DMS114 treated with DMSO at 0.1 percent for 48 hours (cell line): ENCODE data around the gene PDE9A.

Experiments
- DNase-seq: peaks from one replicate; lab custom pipeline; 2025; ENCODE audit not compliant: unreplicated experiment; lab: John Stamatoyannopoulos, UW

The PDE9A gene

DNA sequence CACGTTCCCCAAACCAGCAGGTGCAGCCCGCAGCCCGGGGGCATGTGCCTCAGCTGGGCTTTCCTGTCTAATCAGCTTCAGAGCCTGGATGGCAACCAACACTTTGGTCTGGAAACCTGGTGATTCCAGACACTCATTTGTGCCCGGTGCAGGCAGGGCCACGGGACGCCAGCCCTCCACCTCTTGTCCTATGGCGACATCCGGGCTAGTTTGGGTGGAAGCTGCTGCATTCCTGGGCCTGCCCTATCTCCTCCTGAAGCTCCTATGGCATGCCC is 114.1 kb downstream of the PDE9A start:
- no peak for DNase-seq

DNA sequence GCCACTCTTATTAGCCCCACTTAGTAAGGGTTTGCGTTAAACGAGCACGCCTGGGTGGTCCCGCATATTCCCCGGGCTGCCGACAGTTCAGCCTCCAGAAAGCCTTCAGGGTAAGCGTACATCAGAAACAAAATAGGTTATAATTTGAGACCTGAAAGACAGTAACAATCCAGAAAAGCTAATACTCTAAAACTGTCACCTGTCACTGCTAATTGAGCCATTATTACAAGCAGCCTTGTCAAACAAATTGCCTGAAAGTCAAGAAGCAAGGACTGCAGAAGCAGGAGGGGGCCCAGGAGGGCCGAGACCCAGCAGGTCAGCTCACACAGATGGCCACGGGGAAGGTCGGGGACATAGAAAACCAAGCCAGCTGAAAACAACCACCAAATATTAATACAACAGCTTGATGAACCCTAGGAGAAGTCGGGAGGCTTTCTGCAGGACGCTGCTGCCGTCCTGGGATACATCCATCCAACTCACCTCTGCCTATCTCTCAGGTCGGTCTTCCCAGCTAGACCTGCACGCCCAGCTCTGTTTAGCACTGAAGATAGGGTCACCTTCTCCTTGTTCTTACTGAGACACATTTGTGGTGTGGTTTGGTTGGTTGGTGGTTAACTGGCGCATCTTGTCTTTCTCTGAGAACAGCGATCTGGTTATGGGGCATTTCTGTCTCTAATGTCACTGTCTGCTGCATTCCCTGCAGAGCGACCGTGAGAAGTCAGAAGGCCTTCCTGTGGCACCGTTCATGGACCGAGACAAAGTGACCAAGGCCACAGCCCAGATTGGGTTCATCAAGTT is 115.1 kb downstream of the PDE9A start:
- no peak for DNase-seq

DNA sequence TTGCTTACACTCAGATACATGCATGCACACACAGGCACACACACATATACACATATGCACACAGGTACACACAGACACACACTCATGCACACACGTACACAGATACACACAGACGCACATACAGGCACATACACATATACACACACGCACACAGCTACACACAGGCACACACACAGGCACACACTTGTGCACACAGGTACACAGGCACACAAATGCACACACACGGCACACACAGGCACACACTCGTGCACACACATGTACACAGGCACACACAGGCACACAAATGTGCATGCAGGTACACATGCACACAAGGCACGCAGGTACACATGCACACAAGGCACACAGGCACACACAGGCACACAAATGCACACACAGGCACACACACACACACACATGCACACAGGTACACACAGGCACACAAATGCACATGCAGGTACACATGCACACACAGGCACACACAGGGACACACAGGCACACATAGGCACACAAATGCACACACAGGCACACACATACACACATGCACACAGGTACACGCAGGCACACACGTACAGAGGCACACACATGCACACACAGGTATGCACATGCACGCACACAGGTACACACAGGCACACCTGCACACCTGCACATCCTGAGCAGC is 115.9 kb downstream of the PDE9A start:
- no peak for DNase-seq

DNA sequence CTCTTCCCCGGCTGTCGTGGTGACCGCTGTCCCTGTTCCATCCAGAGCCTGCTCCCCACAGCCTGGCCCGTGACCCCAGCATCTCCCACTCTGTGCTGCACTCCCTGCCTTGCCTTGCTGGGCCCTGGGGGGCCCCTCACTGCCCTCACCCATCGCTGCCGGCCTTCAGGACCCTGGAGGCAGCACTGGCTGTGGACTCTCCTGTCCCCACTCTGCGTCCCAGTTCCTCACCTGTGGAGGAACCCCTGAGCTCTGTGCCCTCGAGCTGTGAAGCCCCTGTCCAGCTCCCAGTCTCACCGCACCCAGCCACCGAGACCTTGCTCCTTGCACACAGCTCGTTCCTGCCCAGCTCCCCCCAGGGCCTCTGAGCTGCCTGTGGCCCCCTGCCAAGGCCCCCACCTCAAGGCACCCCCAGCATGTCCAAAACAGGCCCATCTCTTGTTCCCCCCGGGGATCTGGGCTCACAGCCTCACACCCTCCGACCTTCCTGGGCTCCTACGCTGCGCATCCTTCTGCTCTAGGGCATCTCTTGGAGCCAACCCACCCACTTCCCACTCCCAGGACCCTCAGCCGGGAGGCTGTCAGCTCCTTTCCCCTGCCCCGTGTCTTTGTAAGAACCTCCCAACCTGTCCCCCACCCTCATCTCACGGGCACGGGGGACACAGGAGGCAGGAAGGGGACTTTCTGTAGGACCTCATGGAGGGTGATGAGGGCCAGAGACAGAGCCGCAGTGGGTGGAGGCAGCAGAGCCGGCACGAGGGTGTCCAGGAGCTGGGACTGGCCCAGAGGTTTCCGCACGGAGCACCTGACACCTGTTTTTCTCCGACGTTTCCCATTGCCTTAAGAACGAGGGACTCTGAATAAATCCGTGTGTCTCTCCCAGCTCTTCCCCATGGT is 116.6 kb downstream of the PDE9A start:
- DNase-seq, result no peak

DNA sequence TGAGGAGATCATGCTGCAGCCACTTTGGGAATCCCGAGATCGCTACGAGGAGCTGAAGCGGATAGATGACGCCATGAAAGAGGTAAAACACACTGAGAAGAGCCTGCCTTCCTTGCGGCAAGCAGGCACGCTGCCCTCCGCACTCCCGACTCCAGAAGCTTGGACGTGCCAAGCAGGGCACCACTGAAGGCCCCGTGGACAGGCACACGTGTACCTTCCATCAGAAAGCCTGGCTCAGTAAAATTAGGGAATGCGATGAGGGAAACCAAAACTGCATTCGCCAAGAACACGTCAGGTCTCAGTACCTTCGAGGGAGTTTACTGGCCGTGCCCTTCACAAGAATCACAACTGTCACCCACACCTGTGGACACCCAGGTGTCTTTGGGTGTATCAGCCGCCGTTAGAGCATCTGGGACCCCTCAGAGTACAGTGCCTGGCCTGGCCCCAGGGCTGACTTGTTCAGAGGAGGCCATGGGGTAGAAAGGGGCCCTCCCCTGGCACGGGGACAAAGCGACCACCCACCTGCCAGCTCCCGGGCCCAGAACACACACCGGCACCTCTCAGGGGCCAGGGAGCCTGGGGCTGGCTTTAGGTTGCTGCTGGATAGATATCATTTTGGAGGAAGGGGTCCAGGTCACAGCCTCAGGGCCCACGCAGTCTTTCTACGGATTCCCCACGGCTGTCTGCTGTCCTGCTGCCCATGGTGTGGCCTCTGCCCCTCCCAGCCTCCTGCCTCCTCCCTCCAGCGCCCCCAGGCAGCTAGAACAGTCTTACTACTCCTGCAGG is 117.5 kb downstream of the PDE9A start:
- DNase-seq, result no peak

DNA sequence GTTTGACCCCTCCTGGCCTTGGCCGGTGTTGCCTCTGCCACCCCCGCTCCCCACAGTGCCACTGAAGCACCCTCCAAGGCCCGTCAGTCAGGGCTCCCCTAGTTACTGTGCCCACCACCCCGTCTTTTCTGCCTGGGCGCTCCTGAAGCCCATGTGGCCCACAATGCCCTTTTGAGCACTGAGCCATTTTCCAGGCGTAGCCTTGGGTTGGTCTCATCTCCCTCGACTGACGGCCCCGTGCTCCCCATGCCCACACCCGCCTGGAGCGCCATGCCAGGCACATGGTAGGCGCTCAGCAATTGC is 118.0 kb downstream of the PDE9A start:
- DNase-seq, result no peak

DNA sequence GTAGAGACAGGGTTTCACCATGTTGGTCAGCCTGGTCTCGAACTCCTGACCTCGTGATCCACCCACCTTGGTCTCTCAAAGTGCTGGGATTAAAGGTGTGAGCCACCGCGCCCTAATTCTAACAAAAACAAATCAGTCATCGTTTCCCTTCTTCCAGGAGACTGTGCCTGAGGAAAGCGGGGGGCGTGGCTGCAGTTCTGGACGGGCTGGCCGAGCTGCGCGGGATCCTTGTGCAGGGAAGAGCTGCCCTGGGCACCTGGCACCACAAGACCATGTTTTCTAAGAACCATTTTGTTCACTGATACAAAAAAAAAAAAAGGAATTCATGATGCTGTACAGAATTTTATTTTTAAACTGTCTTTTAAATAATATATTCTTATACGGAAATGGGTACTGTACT is 121.7 kb downstream of the PDE9A start:
- DNase-seq, result no peak

DNA sequence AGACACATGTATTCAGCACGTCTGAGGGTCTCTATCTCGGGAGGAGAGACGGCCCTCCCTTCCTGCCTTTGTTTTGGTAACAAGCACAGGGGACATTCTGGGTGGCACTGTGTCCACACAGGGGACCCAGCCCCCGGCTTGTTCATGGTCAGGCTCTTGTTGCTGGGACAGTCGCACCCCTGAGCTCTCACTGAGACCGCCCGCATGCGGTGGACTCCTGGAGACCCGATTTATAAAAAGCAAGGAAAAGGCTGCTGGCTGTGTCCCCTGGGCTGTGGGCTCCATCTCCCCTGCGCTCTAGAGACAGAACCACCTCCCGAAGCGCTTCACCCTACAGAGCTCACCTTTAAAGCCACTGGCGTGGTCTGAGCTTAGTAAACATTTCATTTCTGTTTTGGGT is 122.5 kb downstream of the PDE9A start:
- DNase-seq, result no peak

DNA sequence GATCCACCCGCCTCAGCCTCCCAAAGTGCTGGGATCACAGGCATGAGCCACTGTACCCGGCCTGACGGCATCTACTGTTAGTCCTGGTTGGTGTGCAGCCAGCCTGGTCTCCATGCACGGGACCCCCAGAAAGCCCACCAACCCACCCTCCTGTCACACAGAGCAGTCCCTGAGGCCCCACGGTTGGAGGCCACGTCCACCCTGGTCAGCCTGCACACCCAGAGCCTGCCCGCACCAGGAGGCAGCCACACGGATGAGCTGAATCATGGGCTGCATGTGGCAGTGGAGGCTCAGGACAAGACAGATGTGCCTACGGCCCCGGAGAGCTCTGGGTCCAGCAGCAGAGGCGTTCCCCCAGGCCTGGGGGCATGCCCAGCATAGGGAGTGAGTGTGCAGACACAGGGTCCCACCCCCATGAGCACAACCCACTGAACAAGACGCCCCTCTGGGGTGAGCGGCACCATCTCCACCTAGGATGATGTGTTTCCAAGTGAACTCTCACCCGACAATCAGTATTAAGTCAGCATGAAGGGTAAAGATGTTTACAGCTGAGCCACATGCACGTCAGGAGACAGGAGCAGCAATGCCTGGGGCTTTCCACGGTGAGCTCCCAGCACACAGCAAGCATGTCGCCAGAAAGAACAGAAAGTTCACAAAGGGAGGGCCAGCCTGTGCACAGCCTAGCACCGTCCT is 123.8 kb downstream of the PDE9A start:
- DNase-seq, result no peak

DNA sequence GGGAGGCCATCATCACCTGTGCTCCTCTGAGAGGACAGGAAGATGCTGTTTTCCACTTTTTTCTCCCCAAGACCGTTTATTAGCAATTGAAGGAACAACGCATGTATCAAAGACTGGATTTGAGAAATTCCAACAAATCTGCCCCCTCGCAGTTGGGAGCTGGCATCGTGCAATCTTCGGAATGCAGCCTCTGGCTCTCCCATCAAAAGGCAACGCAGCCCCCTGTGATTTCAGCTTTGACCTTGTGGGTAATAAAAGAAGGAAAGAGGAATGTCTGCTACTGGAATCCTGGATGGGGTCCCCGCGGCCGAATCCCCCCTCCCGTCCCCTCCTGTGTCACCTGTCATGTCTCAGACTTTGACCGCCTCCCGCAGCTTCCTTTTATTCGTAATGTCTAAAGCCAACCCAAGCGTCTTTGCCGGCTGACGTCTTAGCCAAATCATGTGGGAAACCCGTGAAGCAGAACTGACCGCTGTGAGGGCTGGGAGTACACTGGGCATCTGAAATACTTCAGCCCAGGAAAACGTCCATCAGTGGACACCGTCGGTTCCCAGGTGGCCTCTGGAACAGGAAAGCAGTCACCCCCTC is 124.4 kb downstream of the PDE9A start:
- no peak for DNase-seq

DNA sequence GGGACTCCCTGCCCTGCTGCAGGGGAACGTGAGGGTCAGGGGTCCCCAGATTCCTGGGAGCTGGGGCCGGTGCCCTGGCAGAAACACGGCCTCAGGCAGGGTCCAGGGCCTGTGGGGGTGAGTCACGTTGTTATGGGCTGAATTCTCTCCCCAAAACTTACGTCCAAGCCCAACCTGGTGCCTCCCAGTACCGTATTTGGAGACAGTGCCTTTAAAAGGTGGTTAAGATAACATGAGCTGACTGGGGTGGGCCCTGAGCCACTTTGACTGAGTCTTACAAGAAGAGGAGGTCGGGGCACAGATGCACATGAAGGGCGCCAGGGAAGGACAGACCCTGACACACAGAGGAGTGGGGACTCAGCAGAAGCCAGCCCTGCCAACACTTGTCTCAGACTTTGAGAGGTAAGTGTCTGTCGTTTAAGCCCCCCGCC is 126.0 kb downstream of the PDE9A start:
- DNase-seq, result no peak

DNA sequence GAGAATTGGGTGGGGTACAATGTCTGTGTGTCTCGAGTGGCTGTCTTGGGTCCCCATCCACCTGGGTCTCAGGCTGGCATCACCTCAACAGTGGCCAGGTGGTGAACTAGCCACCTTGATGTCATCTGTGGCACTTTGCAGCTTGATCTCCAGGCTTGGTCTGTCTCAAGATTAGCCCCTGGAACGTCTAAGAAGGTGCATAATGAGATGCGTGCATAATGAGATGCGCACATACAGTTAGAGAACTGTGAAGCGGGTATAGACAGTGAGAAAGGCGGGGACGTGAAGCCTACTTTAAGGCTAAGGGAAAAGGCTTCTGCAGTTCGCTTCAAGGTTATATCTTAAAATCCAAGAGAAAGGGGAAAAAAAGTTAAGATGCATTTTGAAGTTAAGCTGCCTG is 127.2 kb downstream of the PDE9A start:
- no peak for DNase-seq

DNA sequence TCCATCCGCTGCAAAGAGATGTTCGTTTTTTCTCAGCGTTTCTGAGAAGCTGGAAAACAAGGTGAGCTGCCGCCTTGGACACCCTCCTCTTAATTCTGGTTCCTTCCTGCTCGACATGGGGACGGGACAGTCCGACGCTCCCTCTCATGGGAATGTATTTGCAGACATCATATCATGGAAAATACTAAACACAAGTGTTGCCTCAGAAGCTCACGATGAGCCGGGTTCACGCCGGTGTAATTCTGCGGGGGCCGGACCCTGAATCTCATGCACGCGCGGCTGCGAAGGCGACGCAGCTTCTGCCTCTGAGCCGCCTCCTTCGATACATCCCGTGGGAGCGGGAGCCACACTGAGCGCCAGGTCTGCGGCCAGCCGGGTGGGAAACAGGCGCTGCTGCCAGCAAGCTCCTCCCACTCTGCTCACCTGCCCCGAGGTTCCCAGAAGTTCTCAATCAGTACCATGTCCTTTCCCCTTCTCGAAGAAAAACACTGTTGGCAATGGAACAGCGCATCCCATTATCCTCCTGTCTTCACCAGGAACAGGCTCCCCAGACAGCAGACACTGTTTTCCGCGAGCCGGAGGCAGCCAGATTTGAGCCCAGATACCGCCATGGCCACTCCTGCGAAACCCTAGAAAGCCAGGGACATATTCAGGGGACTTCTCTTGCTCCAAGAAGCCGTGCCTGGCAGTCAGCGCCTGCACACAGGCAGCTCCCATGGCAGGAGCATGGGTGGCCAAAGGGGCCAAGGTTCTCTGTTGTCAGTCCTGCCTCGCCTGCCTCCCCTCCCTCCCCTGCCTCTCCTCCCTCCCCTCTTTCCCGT is 127.9 kb downstream of the PDE9A start:
- no peak for DNase-seq

DNA sequence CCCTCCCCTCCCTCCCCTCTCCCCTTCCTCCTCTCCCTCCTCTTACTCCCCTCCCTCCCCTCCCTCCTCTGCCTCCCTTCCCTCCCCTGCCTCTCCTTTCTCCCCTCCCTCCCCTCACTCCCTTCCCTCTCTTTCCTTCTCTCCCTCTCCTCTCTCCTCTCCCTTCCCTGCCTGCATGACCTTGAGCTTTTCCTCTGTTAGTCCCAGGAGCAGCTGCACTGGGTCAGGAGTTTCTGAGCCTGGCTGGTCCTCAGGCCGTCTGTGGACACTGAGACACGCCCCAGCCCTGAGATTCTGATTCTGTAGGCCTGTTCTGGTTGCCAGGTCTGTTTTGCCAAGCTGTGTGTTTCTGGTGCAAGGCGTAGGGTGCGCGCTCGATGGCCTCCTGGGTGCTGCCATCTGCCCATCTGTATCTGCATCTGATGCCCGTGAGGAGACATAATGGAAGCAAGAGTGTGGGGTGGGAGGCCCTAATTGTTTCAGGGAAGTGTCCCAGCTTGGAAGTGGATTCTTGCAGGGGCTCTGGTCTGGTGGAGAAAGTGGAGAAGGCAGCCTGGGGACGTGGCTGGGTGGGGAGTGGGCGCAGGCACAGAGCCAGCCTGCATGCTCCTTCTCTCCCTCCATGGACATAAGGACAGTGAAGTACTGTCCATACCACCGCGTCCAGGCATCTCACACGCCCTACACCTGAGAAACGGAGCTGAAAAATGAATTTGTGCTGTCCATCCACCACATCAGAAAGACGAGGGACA is 128.7 kb downstream of the PDE9A start:
- no peak for DNase-seq

DNA sequence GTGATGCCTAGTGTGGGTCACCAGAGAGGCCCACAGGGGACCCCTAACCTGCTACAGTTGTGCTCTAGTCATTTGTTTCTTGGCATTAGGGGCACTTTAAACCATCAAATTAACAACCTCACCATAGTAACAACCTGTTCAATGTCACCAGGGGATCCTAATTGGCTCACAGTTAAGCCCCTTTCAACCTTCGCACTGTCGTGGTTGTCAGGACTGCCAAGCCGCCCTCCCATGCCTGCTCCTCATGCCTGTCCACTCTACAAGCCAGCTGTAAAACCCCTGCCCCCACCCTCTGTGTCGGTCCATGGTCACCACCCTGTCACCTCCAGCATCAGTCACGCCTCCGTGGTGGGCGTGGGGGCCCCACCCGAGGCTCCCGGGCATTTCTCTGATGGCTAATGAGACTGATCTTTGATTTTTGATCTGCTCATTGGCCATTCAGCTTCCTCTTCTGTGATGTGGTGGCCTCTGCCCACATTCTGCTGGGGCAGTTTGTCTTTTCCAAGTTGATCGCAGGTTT is 129.4 kb downstream of the PDE9A start:
- DNase-seq, result no peak

DNA sequence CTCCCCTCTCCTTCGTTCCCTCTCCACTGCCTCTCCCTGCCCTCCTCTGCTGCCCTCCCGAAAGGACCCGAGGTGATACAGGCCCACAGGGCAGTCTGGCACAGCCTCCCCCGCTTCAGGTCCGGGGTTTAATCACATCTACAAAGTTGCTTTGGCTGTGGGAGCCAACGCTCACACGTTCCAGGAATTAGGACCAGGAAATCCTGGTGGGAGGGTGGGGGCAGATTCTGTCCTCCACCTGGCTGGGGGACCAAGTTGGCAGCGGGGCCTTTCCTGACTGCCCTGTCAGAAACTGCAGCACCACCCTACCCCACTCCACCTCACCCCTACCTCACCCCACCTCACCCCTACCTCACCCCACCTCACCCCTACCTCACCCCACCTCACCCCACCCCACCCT is 130.9 kb downstream of the PDE9A start:
- no peak for DNase-seq

DNA sequence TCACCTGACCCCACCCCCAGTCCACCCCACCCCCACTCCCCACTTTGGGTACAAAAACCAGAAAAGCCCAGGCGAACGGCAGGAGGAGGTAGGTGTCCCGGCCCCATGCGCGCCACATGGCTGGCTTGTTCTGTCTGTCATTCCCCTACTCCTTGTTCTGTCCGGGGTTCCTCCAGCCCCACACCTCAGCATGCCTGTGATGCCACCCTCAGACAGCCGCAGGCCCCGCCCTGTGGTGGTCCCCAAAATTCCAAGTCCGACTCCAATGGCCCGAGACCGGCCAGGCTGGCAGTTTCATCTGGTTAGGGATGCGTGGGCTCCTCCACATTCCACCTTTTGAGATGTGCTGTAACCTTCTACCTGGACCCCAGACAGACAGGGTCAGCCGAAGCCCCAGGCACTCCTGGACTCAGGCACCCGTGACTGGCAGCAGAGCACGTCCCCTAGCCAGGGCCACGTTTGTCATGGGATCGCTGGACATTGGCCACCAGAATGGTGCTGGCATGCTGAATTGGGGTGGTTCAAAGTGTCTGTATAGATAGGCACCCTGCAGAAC is 131.6 kb downstream of the PDE9A start:
- DNase-seq, result no peak

DNA sequence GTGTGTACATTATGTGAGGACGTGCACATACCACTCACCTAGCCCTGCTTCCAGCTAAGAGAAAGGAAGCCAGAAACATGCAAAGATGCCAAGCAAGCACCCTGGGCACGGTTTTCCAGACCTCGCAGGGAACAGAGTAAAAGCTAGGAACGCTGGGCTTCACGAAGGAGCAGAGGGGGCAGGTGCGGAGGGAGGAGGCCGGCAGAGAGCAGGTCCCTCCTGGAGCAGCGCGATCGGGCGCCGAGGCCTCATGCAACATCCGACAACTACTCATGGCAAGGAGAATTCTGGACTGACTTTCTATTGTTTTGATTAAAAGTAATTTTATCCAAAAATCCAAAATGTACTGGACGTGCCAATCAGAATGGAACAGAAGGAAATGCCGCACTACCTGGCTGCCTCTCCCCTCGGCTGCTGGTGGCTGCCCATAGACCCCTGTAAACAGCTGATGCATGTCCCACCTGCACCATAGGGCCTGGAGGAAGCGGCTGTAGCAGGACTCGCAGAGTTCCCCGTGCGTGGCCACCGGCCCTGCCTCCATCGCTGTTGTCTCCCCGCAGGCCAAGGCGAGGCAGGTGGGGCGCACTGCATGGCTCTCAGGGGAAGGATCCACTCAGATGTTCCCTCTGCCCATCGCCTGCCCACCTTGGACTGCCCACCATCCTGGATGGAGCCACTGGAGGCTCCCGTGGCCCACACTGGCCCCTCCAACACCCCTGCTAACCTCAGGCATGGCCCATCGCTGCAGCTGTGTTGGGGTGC is 132.4 kb downstream of the PDE9A start:
- DNase-seq, result no peak
